Endothelial cell of hepatic sinusoid (primary cell): ENCODE results near the gene IGF2BP1.
"Not testable (repeated sequence)": the region's sequence is repeated elsewhere in the genome, so short reads cannot be mapped to it uniquely, and the experiment has no call there.

ENCODE experiments used
- in situ Hi-C: cut with HindIII; loops from 2 replicates; pipeline ENCODE4 v1.10.0; 2017; ENCODE audit warnings: low sequenced_read_pairs

The IGF2BP1 gene

GRCh38 chr17:49016775-49017463 is 19.7 kb downstream of the IGF2BP1 start:
- in situ Hi-C loops = loop anchor here (5.0 kb wide), 1 partner anchor 90 kb away; no protein-coding TSS in a partner anchor

DNA sequence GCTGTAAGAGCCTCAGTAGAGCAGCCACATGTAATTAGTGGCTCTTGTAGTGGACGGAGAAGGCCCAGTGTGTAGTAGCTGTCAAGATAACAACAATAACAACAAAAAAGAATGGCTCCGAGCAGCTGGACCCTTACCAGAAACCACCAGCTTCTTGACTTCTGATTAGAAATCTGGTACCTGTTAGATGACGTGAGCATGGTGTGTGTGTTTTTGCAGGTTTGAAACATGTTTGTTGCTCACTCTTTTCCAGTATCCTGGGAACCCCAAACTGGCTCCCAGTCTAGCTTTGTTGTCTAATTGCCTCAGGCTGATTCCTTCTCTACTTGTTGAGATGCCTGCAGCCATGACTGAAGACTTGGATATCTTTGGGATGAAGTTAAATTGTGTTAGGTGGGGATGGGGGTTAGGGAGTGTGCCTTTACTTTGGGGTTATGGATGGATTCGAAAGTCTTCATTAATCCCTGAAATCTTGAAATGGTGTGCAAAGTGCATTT is 21.0 kb downstream of the IGF2BP1 start:
- in situ Hi-C loops = loop anchor here (5.0 kb wide), 1 partner anchor 91 kb away; no protein-coding TSS in a partner anchor

- in situ Hi-C loops = loop anchor here (5.0 kb wide), 1 partner anchor 91 kb away; no protein-coding TSS in a partner anchor
These were observed 21.6 kb downstream of the IGF2BP1 start for GRCh38 chr17:49018748-49019147.

- in situ Hi-C loops = no loop called here
These were observed 23.4 kb downstream of the IGF2BP1 start for GRCh38 chr17:49020609-49021008.

GRCh38 chr17:49021095-49021767 is 24.0 kb downstream of the IGF2BP1 start:
- in situ Hi-C loops = no loop called here

GRCh38 chr17:49021768-49022103 is 24.6 kb downstream of the IGF2BP1 start:
- in situ Hi-C loops = no loop called here

DNA sequence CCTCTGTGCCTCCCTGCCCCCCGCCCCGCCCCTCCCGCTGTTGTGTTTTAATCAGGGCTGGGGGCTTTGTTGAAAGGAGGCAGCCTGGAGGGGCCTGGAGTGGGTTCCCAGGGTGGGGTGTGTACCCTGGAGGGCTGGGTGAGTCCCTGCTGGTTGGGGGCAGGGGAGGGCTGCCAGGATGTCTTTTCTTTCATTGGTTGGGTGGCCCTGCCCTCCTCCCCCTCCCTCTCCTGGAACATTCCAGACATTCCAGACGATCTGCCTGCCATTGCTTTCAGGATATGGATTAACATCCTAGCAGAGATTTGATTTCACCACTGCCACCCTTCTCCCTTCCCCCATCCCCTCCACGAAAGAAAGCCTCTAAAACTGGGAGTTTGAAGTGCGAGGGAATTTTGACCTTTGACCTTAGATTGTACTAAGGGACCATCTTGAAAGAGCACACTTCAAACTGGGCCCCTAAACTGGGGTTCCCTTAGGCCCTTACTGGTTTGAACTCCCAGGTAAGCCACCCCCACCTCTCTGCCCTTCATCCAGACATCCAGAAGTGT is 25.3 kb downstream of the IGF2BP1 start:
- in situ Hi-C loops = no loop called here

GRCh38 chr17:49024523-49024922 is 27.3 kb downstream of the IGF2BP1 start:
- in situ Hi-C loops = no loop called here

GRCh38 chr17:49026447-49026846 is 29.3 kb downstream of the IGF2BP1 start:
- in situ Hi-C loops = loop anchor here (5.0 kb wide), 2 partner anchors 64 to 224 kb away; no protein-coding TSS in a partner anchor

GRCh38 chr17:49028271-49028670 is 31.1 kb downstream of the IGF2BP1 start:
- in situ Hi-C loops = loop anchor here (5.0 kb wide), 2 partner anchors 66 to 226 kb away; no protein-coding TSS in a partner anchor

GRCh38 chr17:49029801-49030200 is 32.6 kb downstream of the IGF2BP1 start:
- in situ Hi-C loops = loop anchor here (5.0 kb wide), 2 partner anchors 68 to 228 kb away; no protein-coding TSS in a partner anchor

DNA sequence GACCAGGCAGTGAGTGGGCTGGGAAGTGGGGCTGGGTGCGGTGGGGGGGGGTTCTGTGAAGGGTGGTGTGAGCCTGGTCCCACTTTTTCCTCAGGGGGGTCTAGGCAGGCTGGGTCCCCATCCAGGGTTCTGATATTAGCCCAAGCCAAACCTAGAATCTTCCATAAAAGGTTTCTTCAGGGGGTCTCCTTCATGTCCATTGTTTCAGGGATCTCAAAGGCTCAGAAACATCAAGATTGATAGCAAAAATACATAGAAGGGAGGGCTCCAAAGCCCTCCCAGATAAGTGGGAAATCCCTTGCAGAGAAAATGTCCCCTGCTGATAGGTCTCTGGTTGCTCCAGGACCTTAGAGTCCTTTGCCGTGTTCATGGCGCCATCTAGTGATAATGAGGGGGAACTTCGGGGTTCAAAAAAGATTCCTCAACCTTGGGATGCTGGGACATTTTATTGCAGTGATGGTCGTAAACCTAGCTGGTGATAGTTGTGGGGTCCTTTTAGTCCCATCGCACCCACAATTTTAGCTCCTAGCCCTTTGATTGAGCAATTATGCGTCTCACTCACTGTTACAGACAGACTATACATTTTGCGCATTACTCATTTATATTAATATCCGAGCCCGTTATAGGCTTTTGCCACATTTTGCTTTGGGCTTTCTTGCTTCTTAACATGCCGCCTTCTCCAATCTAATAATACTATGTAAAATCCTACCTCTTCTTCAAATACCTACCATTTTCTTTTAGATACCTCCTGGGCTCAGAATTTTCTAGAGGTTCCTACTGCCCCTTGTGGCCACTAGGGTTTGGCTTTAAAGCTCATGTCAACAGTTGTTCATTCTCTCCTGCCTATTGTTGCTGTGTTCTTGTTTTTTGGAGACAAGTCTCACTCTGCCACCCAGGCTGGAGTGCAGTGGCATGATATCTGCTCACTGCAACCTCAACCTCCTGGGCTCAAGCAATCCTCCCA is 35.1 kb downstream of the IGF2BP1 start:
- in situ Hi-C loops = no loop called here

- in situ Hi-C loops = no loop called here
These were observed 38.5 kb downstream of the IGF2BP1 start for GRCh38 chr17:49035470-49036269.

DNA sequence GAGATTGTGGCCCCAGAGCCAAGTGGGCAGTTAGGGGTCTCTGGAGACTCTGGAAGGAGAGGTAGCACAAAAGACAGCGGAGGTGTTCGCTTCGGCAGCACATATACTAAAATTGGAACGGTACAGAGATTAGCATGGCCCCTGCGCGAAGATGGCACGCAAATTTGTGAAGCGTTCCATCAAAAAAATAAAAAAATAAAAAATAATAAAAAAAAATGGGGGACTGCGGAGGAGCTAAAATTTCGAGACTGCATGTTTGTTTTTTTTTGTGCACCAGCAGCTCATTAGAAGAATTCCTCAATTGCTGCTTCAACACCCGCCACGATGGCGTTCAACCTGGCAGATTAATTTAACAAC is 39.1 kb downstream of the IGF2BP1 start:
- in situ Hi-C loops = no loop called here

DNA sequence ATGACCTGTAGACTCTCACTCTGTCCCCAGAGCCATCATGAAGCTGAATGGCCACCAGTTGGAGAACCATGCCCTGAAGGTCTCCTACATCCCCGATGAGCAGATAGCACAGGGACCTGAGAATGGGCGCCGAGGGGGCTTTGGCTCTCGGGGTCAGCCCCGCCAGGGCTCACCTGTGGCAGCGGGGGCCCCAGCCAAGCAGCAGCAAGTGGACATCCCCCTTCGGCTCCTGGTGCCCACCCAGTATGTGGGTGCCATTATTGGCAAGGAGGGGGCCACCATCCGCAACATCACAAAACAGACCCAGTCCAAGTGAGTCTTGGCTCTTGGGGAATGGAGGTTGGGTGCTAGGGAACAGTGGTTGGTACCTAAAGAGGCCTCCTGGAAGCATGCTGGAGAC is 41.0 kb downstream of the IGF2BP1 start:
- in situ Hi-C loops = no loop called here

- in situ Hi-C loops = no loop called here
These were observed 41.4 kb downstream of the IGF2BP1 start for GRCh38 chr17:49038544-49038943.

GRCh38 chr17:49039518-49039917 is 42.3 kb downstream of the IGF2BP1 start:
- in situ Hi-C loops = not testable (repeated sequence)

DNA sequence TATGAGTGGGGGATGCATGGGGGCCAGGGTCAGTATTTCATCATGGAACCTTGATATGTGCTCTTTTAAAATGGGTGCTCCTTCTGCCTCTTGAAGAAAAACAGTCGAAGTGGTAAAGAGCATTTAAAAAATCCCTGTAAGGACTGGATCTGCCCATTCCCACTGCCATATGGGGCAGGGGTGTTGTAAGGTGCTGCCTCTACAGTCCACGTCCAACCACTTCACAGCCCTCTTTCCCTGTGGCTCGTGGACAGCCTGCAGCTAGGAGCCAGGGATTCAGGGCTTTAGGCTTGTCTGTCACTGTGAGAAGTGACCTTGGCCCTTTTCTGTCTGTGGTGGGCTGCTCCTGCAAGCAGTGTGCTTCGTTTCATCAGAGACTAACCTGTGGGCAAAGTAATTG is 44.3 kb downstream of the IGF2BP1 start:
- in situ Hi-C loops = loop anchor here (5.0 kb wide), 1 partner anchor 71 kb away; no protein-coding TSS in a partner anchor

GRCh38 chr17:49045376-49045775 is 48.2 kb downstream of the IGF2BP1 start:
- in situ Hi-C loops = no loop called here

DNA sequence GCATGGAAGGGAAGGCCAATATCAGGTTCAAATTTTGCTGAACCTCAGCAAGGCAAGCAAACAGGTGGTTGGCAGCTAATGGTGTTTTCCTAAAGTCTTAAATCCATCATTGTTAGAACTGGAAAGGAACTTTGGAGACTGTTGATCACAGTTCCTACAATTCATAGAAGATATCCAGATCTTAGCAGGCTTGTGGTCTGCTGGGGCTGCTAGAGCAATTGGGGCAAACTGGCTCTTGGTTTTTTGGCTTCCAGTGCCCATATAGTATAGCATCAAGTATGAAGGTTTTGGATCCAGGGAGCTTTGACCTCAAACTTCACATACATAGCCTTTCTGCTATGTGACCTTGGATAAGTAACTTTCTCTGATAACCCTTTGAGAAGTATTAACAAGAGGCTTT is 49.7 kb downstream of the IGF2BP1 start:
- in situ Hi-C loops = no loop called here
